Measurements from ENCODE around the gene GDPD5. TPM values are rescaled to one million over a fixed set of nuclear protein-coding genes. Genes with fewer than 3 reads are reported as not detected.

Gene GDPD5
- polyA plus RNA-seq, 2 of the 4 experiments (the other 2 are of a cell fraction), result 3.9 to 5.9 TPM

GRCh38 chr11:75388386-75389275 is 137.1 kb downstream of the GDPD5 start:
- FAIRE-seq (no peak), DNase-seq (ENCODE audit: low read depth in 1 of 2, low spot score in 1 of 2) (peak; percentile 86 to 87), ATAC-seq (peak; percentile 57 to 73)
- ChIA-PET CTCF (interaction anchor here (0.6 to 20.4 kb wide), 59 partner anchors 11 to 480 kb away, joined by 3 to 581 read pairs (median 4); partner anchors contain the start of genes ARRB1, GDPD5 and RPS3), POLR2A (interaction anchor here (0.9 kb wide), 1 partner anchor 108 kb away, joined by 3 read pairs; no protein-coding TSS in a partner anchor)
- Histone ChIP-seq H3K4me1 (peaks cover 39% of the 10 kb centered on the region), H3K9me3 (no peaks in the 10 kb centered on the region), H3K4me2 (peak overlapping the region; percentile 57), H3K27ac (peak overlapping the region; percentile 36 to 75; a peak in 5 of 6 replicates), H3K4me3 (no peak overlapping the region)
- WGBS (ENCODE audit: missing lambda C conversion rate), result 21% methylated on average over 9 of the region's 9 CpGs
- peak; percentile 90 for TF ChIP-seq SMC3 (IDR thresholded peaks at IDR 0.05)
- peak; percentile 51; the same call in 1 of the 2 replicates for TF ChIP-seq MYC (IDR thresholded peaks at IDR 0.05; ENCODE audit: borderline replicate concordance, low read length)
- no peak for TF ChIP-seq MAFK (IDR thresholded peaks at IDR 0.05; ENCODE audit: partially characterized antibody)
- TF ChIP-seq ZC3H11A (IDR thresholded peaks at IDR 0.05), result no peak
- TF ChIP-seq, protein P1, sequence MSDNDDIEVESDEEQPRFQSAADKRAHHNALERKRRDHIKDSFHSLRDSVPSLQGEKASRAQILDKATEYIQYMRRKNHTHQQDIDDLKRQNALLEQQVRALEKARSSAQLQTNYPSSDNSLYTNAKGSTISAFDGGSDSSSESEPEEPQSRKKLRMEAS (IDR thresholded peaks at IDR 0.05), result 0 out of 2 replicates have a peak, but pooled peaks have one; percentile 26
- peak; percentile 92 to 94 for TF ChIP-seq RAD21 (conservative IDR thresholded peaks at IDR 0.05 in 1 of 2, IDR thresholded peaks at IDR 0.05 in 1 of 2)
- TF ChIP-seq CTCF (IDR thresholded peaks at IDR 0.05), result peak; percentile 95

DNA sequence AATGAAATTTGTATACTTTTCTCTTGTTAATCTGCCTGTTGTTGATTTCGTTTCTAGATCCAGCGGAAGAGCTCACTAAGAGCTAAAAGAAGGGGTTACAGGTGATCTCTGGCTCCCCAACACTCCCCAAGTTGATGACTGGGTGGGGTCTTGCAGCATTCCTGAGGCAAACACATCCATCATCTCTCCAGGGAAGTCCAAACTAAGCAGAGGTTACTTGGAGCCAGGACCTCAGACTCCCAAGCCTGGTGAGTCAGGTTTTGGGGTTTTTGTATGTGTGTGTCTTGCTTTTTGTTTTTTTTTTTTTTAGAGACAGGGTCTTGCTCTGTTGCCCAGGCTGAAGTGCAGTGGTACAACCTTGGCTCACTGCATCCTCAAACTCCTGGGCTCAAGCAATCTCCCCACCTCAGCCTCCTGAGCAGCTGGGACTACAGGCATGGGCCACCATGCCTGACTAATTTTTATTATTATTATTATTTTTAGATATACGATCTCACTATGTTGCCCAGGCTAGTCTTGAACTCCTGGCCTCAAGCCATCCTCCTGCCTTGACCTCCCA is 137.9 kb downstream of the GDPD5 start:
- FAIRE-seq (no peak), ATAC-seq (no peak), DNase-seq (ENCODE audit: low read depth in 1 of 2, low spot score in 1 of 2) (peak in 1 of 2 experiments; percentile 52)
- TF ChIP-seq MAZ (IDR thresholded peaks at IDR 0.05; ENCODE audit: borderline replicate concordance, low read depth, low read length), result no peak
- TF ChIP-seq RCOR1 (IDR thresholded peaks at IDR 0.05; ENCODE audit: low read depth, low read length), result no peak
- no peak for TF ChIP-seq POLR2AphosphoS2 (conservative IDR thresholded peaks at IDR 0.05; ENCODE audit: low read length)
- TF ChIP-seq FOXS1 (CRISPR knock-in tag; IDR thresholded peaks at IDR 0.05), result no peak
- TF ChIP-seq HMGXB4 (CRISPR knock-in tag; IDR thresholded peaks at IDR 0.05; ENCODE audit: borderline replicate concordance), result no peak
- TF ChIP-seq ZSCAN20 (CRISPR knock-in tag; IDR thresholded peaks at IDR 0.05), result no peak
- TF ChIP-seq ZNF302 (CRISPR knock-in tag; IDR thresholded peaks at IDR 0.05), result no peak
- no peak for TF ChIP-seq NR3C1 (IDR thresholded peaks at IDR 0.05)
- TF ChIP-seq SREBF2 (IDR thresholded peaks at IDR 0.05), result no peak
- TF ChIP-seq CBX8 (IDR thresholded peaks at IDR 0.05), result no peak
- no peak for TF ChIP-seq CEBPB (IDR thresholded peaks at IDR 0.05)
- no peak for TF ChIP-seq JUNB (IDR thresholded peaks at IDR 0.05)
- no peak for TF ChIP-seq CHD2 (IDR thresholded peaks at IDR 0.05; ENCODE audit: low read length, partially characterized antibody)
- TF ChIP-seq ZFP36 (IDR thresholded peaks at IDR 0.05; ENCODE audit: borderline replicate concordance, partially characterized antibody), result no peak
- no peak for TF ChIP-seq RNF2 (IDR thresholded peaks at IDR 0.05; ENCODE audit: borderline replicate concordance, low read depth)
- POLR2A ChIA-PET, result interaction anchor here (1.5 kb wide), 1 partner anchor 35 kb away, joined by 3 read pairs; no protein-coding TSS in a partner anchor
- 55% methylated on average over 3 of the region's 3 CpGs for WGBS (ENCODE audit: missing lambda C conversion rate)
- H3K27ac ChIP-seq, result peak overlapping the region; percentile 36 to 75; a peak in 5 of 6 replicates
- no peaks in the 10 kb centered on the region for H3K9me3 ChIP-seq
- no peak overlapping the region for H3K4me3 ChIP-seq
- CTCF ChIA-PET, result interaction anchor here (0.6 to 20.4 kb wide), 35 partner anchors 11 to 480 kb away, joined by 3 to 581 read pairs (median 7); partner anchors contain the start of genes ARRB1, GDPD5 and RPS3
- H3K4me1 ChIP-seq, result peaks cover 47% of the 10 kb centered on the region
- peak overlapping the region; percentile 57 for H3K4me2 ChIP-seq
